Prostate gland (tissue), 2 donors: ENCODE data around the gene SURF6.

Source experiments
- CTCF ChIP-seq, 4 experiments: fragments of 200-600 bp in 2 of 4; fragments of 450-650 bp in 2 of 4; sonication (generic) in 2 of 4; IDR thresholded peaks; 1 replicate in 3 of 4; 2 replicates in 1 of 4; pipeline ENCODE4 v1.5.1; 2016 to 2019; ENCODE audit warnings: antibody characterized with exemption in 4 of 4, mild to moderate bottlenecking in 2 of 4, moderate library complexity in 2 of 4
- POLR2AphosphoS5 ChIP-seq: sonication (generic); formaldehyde crosslinking; IDR thresholded peaks from one replicate; pipeline ENCODE4 v1.6.1; 2017; ENCODE audit warnings: antibody characterized with exemption

GRCh38 chr9:133333011-133333410 is 3.0 kb downstream of the SURF6 start:
- TF ChIP-seq CTCF (IDR thresholded peaks at IDR 0.05) (no peak), POLR2AphosphoS5 (no peak)
